ENCODE data around the gene COA7.

DNA sequence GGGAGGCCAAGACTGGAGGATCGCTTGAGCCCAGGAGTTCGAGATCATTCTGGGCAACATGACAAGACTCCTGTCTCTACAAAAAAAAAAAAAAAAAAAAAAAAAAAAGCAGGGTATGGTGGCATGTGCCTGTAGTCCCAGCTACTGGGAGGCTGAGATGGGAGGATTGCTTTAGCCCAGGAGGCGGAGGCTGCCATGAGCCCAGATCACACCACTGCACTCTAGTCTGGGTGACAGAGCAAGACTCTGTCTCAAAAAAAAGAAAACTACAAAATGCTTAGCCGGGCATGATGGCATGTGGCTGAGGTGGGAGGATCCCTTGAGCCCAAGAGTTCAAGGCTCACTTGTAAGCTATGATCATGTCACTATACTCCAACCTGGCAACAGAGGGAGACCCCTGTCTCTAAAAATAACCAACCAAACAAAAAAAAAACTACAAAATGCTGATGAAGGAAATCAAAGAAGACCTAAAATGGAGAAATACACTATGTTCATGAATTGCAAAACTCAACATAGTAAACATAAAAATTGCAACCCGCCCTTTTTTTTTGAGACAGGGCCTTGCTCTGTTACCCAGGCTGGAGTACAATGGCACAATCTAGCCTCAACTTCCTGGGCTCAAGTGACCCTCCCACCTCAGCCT lies 44.8 kb downstream of the COA7 start:
- TF ChIP-seq EZH2phosphoT487 (IDR thresholded peaks at IDR 0.05; ENCODE audit: borderline replicate concordance, low read depth) = no peak
- TF ChIP-seq JUND (IDR thresholded peaks at IDR 0.05) = no peak
- TF ChIP-seq, protein P1, sequence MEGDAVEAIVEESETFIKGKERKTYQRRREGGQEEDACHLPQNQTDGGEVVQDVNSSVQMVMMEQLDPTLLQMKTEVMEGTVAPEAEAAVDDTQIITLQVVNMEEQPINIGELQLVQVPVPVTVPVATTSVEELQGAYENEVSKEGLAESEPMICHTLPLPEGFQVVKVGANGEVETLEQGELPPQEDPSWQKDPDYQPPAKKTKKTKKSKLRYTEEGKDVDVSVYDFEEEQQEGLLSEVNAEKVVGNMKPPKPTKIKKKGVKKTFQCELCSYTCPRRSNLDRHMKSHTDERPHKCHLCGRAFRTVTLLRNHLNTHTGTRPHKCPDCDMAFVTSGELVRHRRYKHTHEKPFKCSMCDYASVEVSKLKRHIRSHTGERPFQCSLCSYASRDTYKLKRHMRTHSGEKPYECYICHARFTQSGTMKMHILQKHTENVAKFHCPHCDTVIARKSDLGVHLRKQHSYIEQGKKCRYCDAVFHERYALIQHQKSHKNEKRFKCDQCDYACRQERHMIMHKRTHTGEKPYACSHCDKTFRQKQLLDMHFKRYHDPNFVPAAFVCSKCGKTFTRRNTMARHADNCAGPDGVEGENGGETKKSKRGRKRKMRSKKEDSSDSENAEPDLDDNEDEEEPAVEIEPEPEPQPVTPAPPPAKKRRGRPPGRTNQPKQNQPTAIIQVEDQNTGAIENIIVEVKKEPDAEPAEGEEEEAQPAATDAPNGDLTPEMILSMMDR (IDR thresholded peaks at IDR 0.05) = no peak
- TF ChIP-seq, protein P2, sequence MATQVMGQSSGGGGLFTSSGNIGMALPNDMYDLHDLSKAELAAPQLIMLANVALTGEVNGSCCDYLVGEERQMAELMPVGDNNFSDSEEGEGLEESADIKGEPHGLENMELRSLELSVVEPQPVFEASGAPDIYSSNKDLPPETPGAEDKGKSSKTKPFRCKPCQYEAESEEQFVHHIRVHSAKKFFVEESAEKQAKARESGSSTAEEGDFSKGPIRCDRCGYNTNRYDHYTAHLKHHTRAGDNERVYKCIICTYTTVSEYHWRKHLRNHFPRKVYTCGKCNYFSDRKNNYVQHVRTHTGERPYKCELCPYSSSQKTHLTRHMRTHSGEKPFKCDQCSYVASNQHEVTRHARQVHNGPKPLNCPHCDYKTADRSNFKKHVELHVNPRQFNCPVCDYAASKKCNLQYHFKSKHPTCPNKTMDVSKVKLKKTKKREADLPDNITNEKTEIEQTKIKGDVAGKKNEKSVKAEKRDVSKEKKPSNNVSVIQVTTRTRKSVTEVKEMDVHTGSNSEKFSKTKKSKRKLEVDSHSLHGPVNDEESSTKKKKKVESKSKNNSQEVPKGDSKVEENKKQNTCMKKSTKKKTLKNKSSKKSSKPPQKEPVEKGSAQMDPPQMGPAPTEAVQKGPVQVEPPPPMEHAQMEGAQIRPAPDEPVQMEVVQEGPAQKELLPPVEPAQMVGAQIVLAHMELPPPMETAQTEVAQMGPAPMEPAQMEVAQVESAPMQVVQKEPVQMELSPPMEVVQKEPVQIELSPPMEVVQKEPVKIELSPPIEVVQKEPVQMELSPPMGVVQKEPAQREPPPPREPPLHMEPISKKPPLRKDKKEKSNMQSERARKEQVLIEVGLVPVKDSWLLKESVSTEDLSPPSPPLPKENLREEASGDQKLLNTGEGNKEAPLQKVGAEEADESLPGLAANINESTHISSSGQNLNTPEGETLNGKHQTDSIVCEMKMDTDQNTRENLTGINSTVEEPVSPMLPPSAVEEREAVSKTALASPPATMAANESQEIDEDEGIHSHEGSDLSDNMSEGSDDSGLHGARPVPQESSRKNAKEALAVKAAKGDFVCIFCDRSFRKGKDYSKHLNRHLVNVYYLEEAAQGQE (IDR thresholded peaks at IDR 0.05; ENCODE audit: low read depth, low read length) = no peak
- TF ChIP-seq FOXM1 (IDR thresholded peaks at IDR 0.05; ENCODE audit: low read depth) = no peak
- no peak for TF ChIP-seq EP300 (IDR thresholded peaks at IDR 0.05; ENCODE audit: borderline replicate concordance in 1 of 2, low read depth in 1 of 2, low read length in 1 of 2)
- TF ChIP-seq YY1 (IDR thresholded peaks at IDR 0.05; ENCODE audit: low read depth) = no peak
- TF ChIP-seq, protein P3, sequence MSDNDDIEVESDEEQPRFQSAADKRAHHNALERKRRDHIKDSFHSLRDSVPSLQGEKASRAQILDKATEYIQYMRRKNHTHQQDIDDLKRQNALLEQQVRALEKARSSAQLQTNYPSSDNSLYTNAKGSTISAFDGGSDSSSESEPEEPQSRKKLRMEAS (IDR thresholded peaks at IDR 0.05; ENCODE audit: low read depth) = no peak
- no peak for TF ChIP-seq SIN3A (IDR thresholded peaks at IDR 0.05; ENCODE audit: borderline replicate concordance, low read depth, low read length)
- no peak for TF ChIP-seq TAF1 (IDR thresholded peaks at IDR 0.05; ENCODE audit: borderline replicate concordance, low read depth, low read length)
- TF ChIP-seq TEAD4 (IDR thresholded peaks at IDR 0.05; ENCODE audit: borderline replicate concordance, insufficient read depth) = no peak
- TF ChIP-seq, protein P4, sequence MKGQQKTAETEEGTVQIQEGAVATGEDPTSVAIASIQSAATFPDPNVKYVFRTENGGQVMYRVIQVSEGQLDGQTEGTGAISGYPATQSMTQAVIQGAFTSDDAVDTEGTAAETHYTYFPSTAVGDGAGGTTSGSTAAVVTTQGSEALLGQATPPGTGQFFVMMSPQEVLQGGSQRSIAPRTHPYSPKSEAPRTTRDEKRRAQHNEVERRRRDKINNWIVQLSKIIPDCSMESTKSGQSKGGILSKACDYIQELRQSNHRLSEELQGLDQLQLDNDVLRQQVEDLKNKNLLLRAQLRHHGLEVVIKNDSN (IDR thresholded peaks at IDR 0.05; ENCODE audit: borderline replicate concordance, low read depth) = no peak
